Liver (tissue), 3 donors: ENCODE results near the gene HUNK.

Source experiments
- EGR1 ChIP-seq, 2 donors: IDR thresholded peaks; 2 replicates each; pipeline ENCODE4 v1.6.1; 2016 to 2018; ENCODE audit warnings: antibody characterized with exemption in 2 of 2, low read depth in 2 of 2
- FOXA1 ChIP-seq: IDR thresholded peaks from 2 replicates; pipeline ENCODE4 v1.6.1; 2016; ENCODE audit warnings: antibody characterized with exemption
- HNF4A ChIP-seq, 2 donors: conservative IDR thresholded peaks; 2 replicates each; pipeline ENCODE4 v1.6.1; 2016; ENCODE audit warnings: antibody characterized with exemption in 2 of 2, mild to moderate bottlenecking in 2 of 2
- JUND ChIP-seq, 2 donors: IDR thresholded peaks; 2 replicates each; pipeline ENCODE4 v1.6.1; 2016; ENCODE audit warnings: antibody characterized with exemption in 2 of 2
- RAD21 ChIP-seq, 2 donors: IDR thresholded peaks; 2 replicates each; pipeline ENCODE4 v1.6.1; 2016; ENCODE audit warnings: antibody characterized with exemption in 2 of 2, mild to moderate bottlenecking in 2 of 2
- REST ChIP-seq: IDR thresholded peaks from 2 replicates; pipeline ENCODE4 v1.6.1; 2016; ENCODE audit warnings: antibody characterized with exemption, mild to moderate bottlenecking
- RXRA ChIP-seq, 2 donors: IDR thresholded peaks; 2 replicates each; pipeline ENCODE4 v1.6.1; 2017 to 2018; ENCODE audit warnings: antibody characterized with exemption in 2 of 2, mild to moderate bottlenecking in 1 of 2
- SP1 ChIP-seq: IDR thresholded peaks from 2 replicates; pipeline ENCODE4 v1.6.1; 2018; ENCODE audit warnings: antibody characterized with exemption, mild to moderate bottlenecking
- TAF1 ChIP-seq: conservative IDR thresholded peaks from 2 replicates; pipeline ENCODE4 v1.6.1; 2016; ENCODE audit warnings: antibody characterized with exemption, mild to moderate bottlenecking
- TF ChIP-seq, protein P1 (sequence below): fragments of 150-350 bp; IDR thresholded peaks from 2 replicates; pipeline ENCODE4 v1.5.1; 2017; ENCODE audit warnings: improper control_type of control experiment, low read depth, low read length; ENCODE audit not compliant: missing input control
- TF ChIP-seq, protein P2 (sequence below): IDR thresholded peaks from 2 replicates; pipeline ENCODE4 v1.6.1; 2016; ENCODE audit warnings: antibody characterized with exemption
- TF ChIP-seq, protein P3 (sequence below): IDR thresholded peaks from 2 replicates; pipeline ENCODE4 v1.6.1; 2016; ENCODE audit warnings: antibody characterized with exemption
- donor health status: healthy.
- donor health status: healthy.

DNA sequence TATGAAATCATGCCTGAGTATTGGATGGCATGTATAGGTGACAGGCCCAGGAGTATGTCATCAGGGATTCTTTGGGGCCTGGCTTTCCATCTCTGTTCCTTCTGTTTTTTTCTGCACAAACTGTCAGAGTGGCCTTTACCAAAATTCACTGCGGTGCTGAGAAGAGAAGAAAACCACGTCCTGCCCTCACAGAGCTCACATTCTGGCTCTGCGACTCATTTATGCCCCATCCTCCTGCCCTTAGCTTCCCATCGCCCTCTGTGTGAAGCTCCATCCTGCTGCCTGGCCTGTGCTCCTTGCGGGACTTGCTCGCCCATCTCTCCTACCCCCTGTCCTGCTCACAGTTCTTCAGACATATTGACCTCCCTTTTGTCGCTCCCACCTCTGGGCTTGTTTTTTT, 73.4 kb downstream of the HUNK start:
- TF ChIP-seq, protein P1, sequence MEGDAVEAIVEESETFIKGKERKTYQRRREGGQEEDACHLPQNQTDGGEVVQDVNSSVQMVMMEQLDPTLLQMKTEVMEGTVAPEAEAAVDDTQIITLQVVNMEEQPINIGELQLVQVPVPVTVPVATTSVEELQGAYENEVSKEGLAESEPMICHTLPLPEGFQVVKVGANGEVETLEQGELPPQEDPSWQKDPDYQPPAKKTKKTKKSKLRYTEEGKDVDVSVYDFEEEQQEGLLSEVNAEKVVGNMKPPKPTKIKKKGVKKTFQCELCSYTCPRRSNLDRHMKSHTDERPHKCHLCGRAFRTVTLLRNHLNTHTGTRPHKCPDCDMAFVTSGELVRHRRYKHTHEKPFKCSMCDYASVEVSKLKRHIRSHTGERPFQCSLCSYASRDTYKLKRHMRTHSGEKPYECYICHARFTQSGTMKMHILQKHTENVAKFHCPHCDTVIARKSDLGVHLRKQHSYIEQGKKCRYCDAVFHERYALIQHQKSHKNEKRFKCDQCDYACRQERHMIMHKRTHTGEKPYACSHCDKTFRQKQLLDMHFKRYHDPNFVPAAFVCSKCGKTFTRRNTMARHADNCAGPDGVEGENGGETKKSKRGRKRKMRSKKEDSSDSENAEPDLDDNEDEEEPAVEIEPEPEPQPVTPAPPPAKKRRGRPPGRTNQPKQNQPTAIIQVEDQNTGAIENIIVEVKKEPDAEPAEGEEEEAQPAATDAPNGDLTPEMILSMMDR: no peak
- TF ChIP-seq REST (no peak), TAF1 (no peak), RAD21 (IDR thresholded peaks at IDR 0.05) (no peak), SP1 (no peak), RXRA (IDR thresholded peaks at IDR 0.05) (no peak), FOXA1 (no peak), HNF4A (conservative IDR thresholded peaks at IDR 0.05) (no peak), JUND (IDR thresholded peaks at IDR 0.05) (no peak), EGR1 (IDR thresholded peaks at IDR 0.05; ENCODE audit: low read depth in 2 of 2) (no peak)
- TF ChIP-seq, protein P2, sequence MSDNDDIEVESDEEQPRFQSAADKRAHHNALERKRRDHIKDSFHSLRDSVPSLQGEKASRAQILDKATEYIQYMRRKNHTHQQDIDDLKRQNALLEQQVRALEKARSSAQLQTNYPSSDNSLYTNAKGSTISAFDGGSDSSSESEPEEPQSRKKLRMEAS: no peak
- TF ChIP-seq, protein P3, sequence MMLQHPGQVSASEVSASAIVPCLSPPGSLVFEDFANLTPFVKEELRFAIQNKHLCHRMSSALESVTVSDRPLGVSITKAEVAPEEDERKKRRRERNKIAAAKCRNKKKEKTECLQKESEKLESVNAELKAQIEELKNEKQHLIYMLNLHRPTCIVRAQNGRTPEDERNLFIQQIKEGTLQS: no peak
